Measurements from ENCODE around the gene TMEM170B. TPM values are rescaled to one million over a fixed set of nuclear protein-coding genes. Genes with fewer than 3 reads are reported as not detected.

The TMEM170B gene, protein sequence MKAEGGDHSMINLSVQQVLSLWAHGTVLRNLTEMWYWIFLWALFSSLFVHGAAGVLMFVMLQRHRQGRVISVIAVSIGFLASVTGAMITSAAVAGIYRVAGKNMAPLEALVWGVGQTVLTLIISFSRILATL
- total RNA-seq, result 1 to 10 TPM in 1 of 2 donors, under 1 TPM in 1; 1.00 to 1.4 TPM

GRCh38 chr6:11537229-11538051 lies at the start of gene TMEM170B:
Gene TMEM170B (plus strand): TSS chr6:11537749. CDS start chr6:11538278, 529 bp downstream.

Small RNA genes within 50 kb of the gene (small RNA-seq; reads per million reads assigned to genes)
- gene RNU1-64P, result 0 reads per million in 2 donors

Other genes starting within 250 kb of the TMEM170B start
- gene ADTRP, start 241.1 kb downstream of the TMEM170B start, total RNA-seq, result 1 to 10 TPM in 1 of 2 donors, under 1 TPM in 1; 0.67 to 1.0 TPM